Measurements from ENCODE around the gene MYO1F.

The MYO1F gene

DNA sequence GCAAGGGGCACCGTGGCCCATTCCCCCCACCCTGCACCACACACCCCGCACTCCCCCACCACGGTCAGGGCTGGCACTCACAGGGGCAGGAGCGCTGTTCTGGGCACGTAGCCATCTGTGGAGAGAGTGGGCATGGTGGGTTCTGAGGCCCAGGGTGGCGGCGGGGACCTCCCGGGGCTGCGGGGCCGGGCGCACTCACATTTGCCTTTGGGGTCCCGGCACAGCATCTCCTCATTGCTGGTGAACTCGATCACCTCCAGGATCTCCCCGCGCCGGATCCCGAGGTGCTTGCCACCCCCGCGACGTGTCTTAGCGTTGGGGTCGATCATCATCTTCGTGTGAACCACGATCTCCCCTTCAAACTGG, 86.9 kb downstream of the MYO1F start:
- no peak overlapping the region for H3K4me3 ChIP-seq (ENCODE audit: low read depth, low read length, poor library complexity, severe bottlenecking)
- no peaks in the 10 kb centered on the region for H3K9me2 ChIP-seq (ENCODE audit: low read depth, low read length)
- peaks cover 39% of the 10 kb centered on the region for H3K36me3 ChIP-seq (ENCODE audit: insufficient read depth, low read length)
- H3K9me3 ChIP-seq (ENCODE audit: low read length): no peaks in the 10 kb centered on the region
- no peaks in the 10 kb centered on the region for H4K20me1 ChIP-seq (ENCODE audit: insufficient read depth, low read length)
- no peak overlapping the region for H3K9ac ChIP-seq (ENCODE audit: low read length)
- H3F3A ChIP-seq (ENCODE audit: insufficient read depth, low read length): no peaks in the 10 kb centered on the region
- TF ChIP-seq EZH2 (IDR thresholded peaks at IDR 0.05; ENCODE audit: borderline replicate concordance, low read length): no peak
- TF ChIP-seq, protein P1, sequence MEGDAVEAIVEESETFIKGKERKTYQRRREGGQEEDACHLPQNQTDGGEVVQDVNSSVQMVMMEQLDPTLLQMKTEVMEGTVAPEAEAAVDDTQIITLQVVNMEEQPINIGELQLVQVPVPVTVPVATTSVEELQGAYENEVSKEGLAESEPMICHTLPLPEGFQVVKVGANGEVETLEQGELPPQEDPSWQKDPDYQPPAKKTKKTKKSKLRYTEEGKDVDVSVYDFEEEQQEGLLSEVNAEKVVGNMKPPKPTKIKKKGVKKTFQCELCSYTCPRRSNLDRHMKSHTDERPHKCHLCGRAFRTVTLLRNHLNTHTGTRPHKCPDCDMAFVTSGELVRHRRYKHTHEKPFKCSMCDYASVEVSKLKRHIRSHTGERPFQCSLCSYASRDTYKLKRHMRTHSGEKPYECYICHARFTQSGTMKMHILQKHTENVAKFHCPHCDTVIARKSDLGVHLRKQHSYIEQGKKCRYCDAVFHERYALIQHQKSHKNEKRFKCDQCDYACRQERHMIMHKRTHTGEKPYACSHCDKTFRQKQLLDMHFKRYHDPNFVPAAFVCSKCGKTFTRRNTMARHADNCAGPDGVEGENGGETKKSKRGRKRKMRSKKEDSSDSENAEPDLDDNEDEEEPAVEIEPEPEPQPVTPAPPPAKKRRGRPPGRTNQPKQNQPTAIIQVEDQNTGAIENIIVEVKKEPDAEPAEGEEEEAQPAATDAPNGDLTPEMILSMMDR (IDR thresholded peaks at IDR 0.05; ENCODE audit: low read length): no peak
- no peaks in the 10 kb centered on the region for H3K4me1 ChIP-seq (ENCODE audit: insufficient read depth, low read length, severe bottlenecking)
- no peak overlapping the region for H3K27ac ChIP-seq (ENCODE audit: low read depth, low read length, poor library complexity, severe bottlenecking)
- H3K4me2 ChIP-seq (ENCODE audit: low read length): no peak overlapping the region
- no peaks in the 10 kb centered on the region for H3K27me3 ChIP-seq (ENCODE audit: insufficient read depth, low read length)
- no peaks in the 10 kb centered on the region for H3K79me2 ChIP-seq (ENCODE audit: insufficient read depth, low read length)
- H2AFZ ChIP-seq (ENCODE audit: low read length): no peak overlapping the region

GRCh38 chr19:8489561-8490394, 87.5 kb downstream of the MYO1F start:
- H4K20me1 ChIP-seq (ENCODE audit: insufficient read depth, low read length): no peaks in the 10 kb centered on the region
- no peak overlapping the region for H3K4me2 ChIP-seq (ENCODE audit: low read length)
- no peaks in the 10 kb centered on the region for H3K27me3 ChIP-seq (ENCODE audit: insufficient read depth, low read length)
- H3F3A ChIP-seq (ENCODE audit: insufficient read depth, low read length): no peaks in the 10 kb centered on the region
- H3K9ac ChIP-seq (ENCODE audit: low read length): no peak overlapping the region
- H3K4me1 ChIP-seq (ENCODE audit: insufficient read depth, low read length, severe bottlenecking): no peaks in the 10 kb centered on the region
- H3K9me2 ChIP-seq (ENCODE audit: low read depth, low read length): no peaks in the 10 kb centered on the region
- H3K9me3 ChIP-seq (ENCODE audit: low read length): no peaks in the 10 kb centered on the region
- peaks cover 45% of the 10 kb centered on the region for H3K36me3 ChIP-seq (ENCODE audit: insufficient read depth, low read length)
- H3K79me2 ChIP-seq (ENCODE audit: insufficient read depth, low read length): no peaks in the 10 kb centered on the region
- H3K27ac ChIP-seq (ENCODE audit: low read depth, low read length, poor library complexity, severe bottlenecking): no peak overlapping the region
- H3K4me3 ChIP-seq (ENCODE audit: low read depth, low read length, poor library complexity, severe bottlenecking): no peak overlapping the region
- TF ChIP-seq EZH2 (IDR thresholded peaks at IDR 0.05; ENCODE audit: borderline replicate concordance, low read length): no peak
- TF ChIP-seq, protein P1 (IDR thresholded peaks at IDR 0.05; ENCODE audit: low read length): no peak
- no peak overlapping the region for H2AFZ ChIP-seq (ENCODE audit: low read length)

- Histone ChIP-seq H3K9me3 (ENCODE audit: low read length) (no peaks in the 10 kb centered on the region), H3K27me3 (ENCODE audit: insufficient read depth, low read length) (no peaks in the 10 kb centered on the region), H3K79me2 (ENCODE audit: insufficient read depth, low read length) (no peaks in the 10 kb centered on the region), H4K20me1 (ENCODE audit: insufficient read depth, low read length) (no peaks in the 10 kb centered on the region), H2AFZ (ENCODE audit: low read length) (no peak overlapping the region), H3K27ac (ENCODE audit: low read depth, low read length, poor library complexity, severe bottlenecking) (no peak overlapping the region), H3K9me2 (ENCODE audit: low read depth, low read length) (no peaks in the 10 kb centered on the region), H3K4me1 (ENCODE audit: insufficient read depth, low read length, severe bottlenecking) (no peaks in the 10 kb centered on the region), H3K4me3 (ENCODE audit: low read depth, low read length, poor library complexity, severe bottlenecking) (no peak overlapping the region), H3K9ac (ENCODE audit: low read length) (no peak overlapping the region), H3F3A (ENCODE audit: insufficient read depth, low read length) (no peaks in the 10 kb centered on the region; the same call in 1 of the 2 replicates), H3K36me3 (ENCODE audit: insufficient read depth, low read length) (peaks cover 59% of the 10 kb centered on the region), H3K4me2 (ENCODE audit: low read length) (no peak overlapping the region)
- no peak for TF ChIP-seq EZH2 (IDR thresholded peaks at IDR 0.05; ENCODE audit: borderline replicate concordance, low read length)
- TF ChIP-seq, protein P1 (IDR thresholded peaks at IDR 0.05; ENCODE audit: low read length): no peak
Observed at GRCh38 chr19:8488365-8488764, 88.9 kb downstream of the MYO1F start.

Measured in OCI-LY1 (cell line).